Colonic mucosa (tissue), 4 donors: ENCODE data around the gene NTRK2. TPM values are rescaled to one million over a fixed set of nuclear protein-coding genes. Genes with fewer than 3 reads are reported as not detected.

Experiments used
- DNase-seq: peaks from one replicate; pipeline ENCODE4 v3.0.0-alpha.2; 2020
- H3K27ac ChIP-seq: fragments of 200-600 bp; one replicate; pipeline ENCODE4 v1.8.0; 2021
- H3K27me3 ChIP-seq: fragments of 200-600 bp; one replicate; pipeline ENCODE4 v1.8.0; 2021
- H3K36me3 ChIP-seq: fragments of 200-600 bp; one replicate; pipeline ENCODE4 v1.8.0; 2021
- H3K4me1 ChIP-seq: fragments of 200-600 bp; one replicate; pipeline ENCODE4 v1.8.0; 2021; ENCODE audit warnings: mild to moderate bottlenecking
- H3K4me3 ChIP-seq: fragments of 200-600 bp; one replicate; pipeline ENCODE4 v1.8.0; 2021
- H3K9ac ChIP-seq, 2 donors: one replicate each; pipeline ENCODE4 v1.7.0; 2013; ENCODE audit warnings: control low read depth in 2 of 2, low read depth in 2 of 2, low read length in 2 of 2
- H3K9me3 ChIP-seq: fragments of 200-600 bp; one replicate; pipeline ENCODE4 v1.8.0; 2021
- intact Hi-C: fragments of 100-400 bp; cut with DNase I; formaldehyde crosslinking; loops from one replicate; pipeline ENCODE4 v1.14.1; 2022
- total RNA-seq, 2 donors: library from RNA; stranded (reverse); fragmentation: NEBNext Ultra II Directional in 1 of 2; extraction: Animal tissue kit (Norgen Biotek cat#: 25700) in 1 of 2; gene quantifications; one replicate each; pipeline ENCODE4 v1.2.1, GENCODE V29; 2021
- TF ChIP-seq, protein P1 (sequence below): fragments of 200-600 bp; IDR thresholded peaks from one replicate; pipeline ENCODE4 v1.8.0; 2022; ENCODE audit warnings: antibody characterized with exemption, mild to moderate bottlenecking
- donor health status: healthy.
- donor health status: DM: no; HTN: no; CAD: no.
- donor health status: DM: no; HTN: no; CAD: no.

Gene NTRK2
- total RNA-seq, 2 donors from 2014 or later, result 0.52 to 2.3 TPM

DNA sequence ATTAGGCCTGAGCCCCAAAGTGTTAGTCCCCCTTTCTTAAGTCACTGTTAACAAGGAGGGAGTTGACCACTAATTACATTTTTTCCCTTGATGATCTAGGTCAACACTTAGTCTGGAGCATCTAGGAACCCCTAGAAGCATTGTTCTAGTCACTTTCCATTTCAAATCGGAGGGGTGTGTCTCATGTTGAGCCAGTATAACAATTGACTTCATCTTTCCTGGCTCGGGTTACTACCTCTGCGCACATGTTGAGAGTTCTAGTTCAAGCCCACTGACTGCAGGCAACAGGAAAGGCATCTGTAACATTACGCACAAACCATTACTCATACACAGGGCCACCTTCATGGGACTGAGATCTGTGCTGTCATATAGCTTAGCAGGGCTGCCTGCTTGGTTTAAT, 164.9 kb downstream of the NTRK2 start:
- DNase-seq, result no peak
- Histone ChIP-seq H3K9me3 (no peaks in the 10 kb centered on the region), H3K27me3 (no peaks in the 10 kb centered on the region), H3K27ac (no peak overlapping the region), H3K36me3 (no peaks in the 10 kb centered on the region), H3K4me3 (no peak overlapping the region), H3K4me1 (no peaks in the 10 kb centered on the region), H3K9ac (no peak overlapping the region)
- intact Hi-C loops, result no loop called here
- TF ChIP-seq, protein P1, sequence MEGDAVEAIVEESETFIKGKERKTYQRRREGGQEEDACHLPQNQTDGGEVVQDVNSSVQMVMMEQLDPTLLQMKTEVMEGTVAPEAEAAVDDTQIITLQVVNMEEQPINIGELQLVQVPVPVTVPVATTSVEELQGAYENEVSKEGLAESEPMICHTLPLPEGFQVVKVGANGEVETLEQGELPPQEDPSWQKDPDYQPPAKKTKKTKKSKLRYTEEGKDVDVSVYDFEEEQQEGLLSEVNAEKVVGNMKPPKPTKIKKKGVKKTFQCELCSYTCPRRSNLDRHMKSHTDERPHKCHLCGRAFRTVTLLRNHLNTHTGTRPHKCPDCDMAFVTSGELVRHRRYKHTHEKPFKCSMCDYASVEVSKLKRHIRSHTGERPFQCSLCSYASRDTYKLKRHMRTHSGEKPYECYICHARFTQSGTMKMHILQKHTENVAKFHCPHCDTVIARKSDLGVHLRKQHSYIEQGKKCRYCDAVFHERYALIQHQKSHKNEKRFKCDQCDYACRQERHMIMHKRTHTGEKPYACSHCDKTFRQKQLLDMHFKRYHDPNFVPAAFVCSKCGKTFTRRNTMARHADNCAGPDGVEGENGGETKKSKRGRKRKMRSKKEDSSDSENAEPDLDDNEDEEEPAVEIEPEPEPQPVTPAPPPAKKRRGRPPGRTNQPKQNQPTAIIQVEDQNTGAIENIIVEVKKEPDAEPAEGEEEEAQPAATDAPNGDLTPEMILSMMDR, result no peak

GRCh38 chr9:84835745-84836144, 166.2 kb downstream of the NTRK2 start:
- Histone ChIP-seq H3K9me3 (no peaks in the 10 kb centered on the region), H3K36me3 (no peaks in the 10 kb centered on the region), H3K27ac (no peak overlapping the region), H3K4me3 (no peak overlapping the region), H3K4me1 (no peaks in the 10 kb centered on the region), H3K9ac (no peak overlapping the region), H3K27me3 (no peaks in the 10 kb centered on the region)
- TF ChIP-seq, protein P1, result no peak
- intact Hi-C loops, result no loop called here
- no peak for DNase-seq

DNA sequence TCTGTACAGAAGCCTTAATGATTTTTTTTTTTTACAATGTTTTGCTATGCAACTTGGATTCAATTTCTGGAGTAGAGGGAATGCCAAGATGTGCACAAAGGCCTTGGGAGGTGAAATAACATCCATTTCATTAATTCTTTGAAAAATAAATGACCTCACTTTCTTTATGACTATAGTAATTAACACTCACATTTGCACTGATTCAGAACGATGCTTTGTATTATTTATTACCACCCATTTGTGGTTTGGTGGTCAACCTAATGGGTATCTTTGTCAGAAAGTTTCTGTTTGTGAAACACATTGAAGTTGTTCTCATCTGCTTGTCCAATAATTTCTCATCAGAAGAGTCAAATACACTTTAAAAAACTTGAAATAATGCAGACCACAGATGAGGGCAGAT, 169.3 kb downstream of the NTRK2 start:
- Histone ChIP-seq H3K27ac (no peak overlapping the region), H3K9ac (no peak overlapping the region), H3K4me1 (no peaks in the 10 kb centered on the region), H3K36me3 (no peaks in the 10 kb centered on the region), H3K27me3 (no peaks in the 10 kb centered on the region), H3K9me3 (no peaks in the 10 kb centered on the region), H3K4me3 (no peak overlapping the region)
- intact Hi-C loops, result no loop called here
- DNase-seq, result no peak
- TF ChIP-seq, protein P1, result no peak

DNA sequence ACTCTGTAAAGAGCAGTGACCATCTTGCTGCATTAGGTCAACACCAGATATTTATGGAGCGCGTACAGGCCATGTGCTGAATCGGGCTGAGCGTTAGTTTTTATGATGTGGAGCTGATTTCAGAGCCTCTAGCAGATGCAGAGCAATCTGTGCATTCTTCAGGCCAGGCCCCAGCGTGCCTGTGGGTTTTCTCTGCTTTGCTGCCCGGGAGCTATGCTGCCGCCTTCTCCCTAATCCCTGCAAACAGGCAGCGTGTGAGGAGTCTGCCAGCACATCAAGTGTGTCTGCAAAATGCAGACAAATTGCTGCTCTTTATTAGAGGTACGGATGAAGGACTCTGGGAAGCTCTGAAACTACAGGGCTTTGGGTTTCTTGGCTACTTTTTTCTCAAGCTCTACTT, 170.0 kb downstream of the NTRK2 start:
- no peaks in the 10 kb centered on the region for H3K27me3 ChIP-seq
- DNase-seq, result no peak
- H3K36me3 ChIP-seq, result no peaks in the 10 kb centered on the region
- no peaks in the 10 kb centered on the region for H3K9me3 ChIP-seq
- TF ChIP-seq, protein P1, result no peak
- H3K27ac ChIP-seq, result no peak overlapping the region
- intact Hi-C loops, result no loop called here
- no peak overlapping the region for H3K4me3 ChIP-seq
- H3K9ac ChIP-seq, result no peak overlapping the region
- H3K4me1 ChIP-seq, result no peaks in the 10 kb centered on the region

GRCh38 chr9:84841931-84842330, 172.4 kb downstream of the NTRK2 start:
- TF ChIP-seq, protein P1, result no peak
- no peak for DNase-seq
- no peaks in the 10 kb centered on the region for H3K4me1 ChIP-seq
- H3K36me3 ChIP-seq, result no peaks in the 10 kb centered on the region
- no peak overlapping the region for H3K27ac ChIP-seq
- H3K9me3 ChIP-seq, result no peaks in the 10 kb centered on the region
- H3K4me3 ChIP-seq, result no peak overlapping the region
- intact Hi-C loops, result no loop called here
- no peaks in the 10 kb centered on the region for H3K27me3 ChIP-seq
- H3K9ac ChIP-seq, result no peak overlapping the region
